Esophagus squamous epithelium (tissue), 5 donors: ENCODE measurements around the gene ITSN1. TPM values are rescaled to one million over a fixed set of nuclear protein-coding genes. Genes with fewer than 3 reads are reported as not detected.

Experiments used
- DNase-seq: peaks from one replicate; lab custom pipeline; 2025; lab: John Stamatoyannopoulos, UW
- H3K27ac ChIP-seq, 4 donors: fragments of 200-600 bp; sonication (generic); one replicate each; pipeline ENCODE4 v1.5.1; 2016 to 2019; ENCODE audit warnings: mild to moderate bottlenecking in 1 of 4
- H3K27me3 ChIP-seq, 4 donors: fragments of 200-600 bp; sonication (generic); 1 replicate in 3 of 4; 2 replicates in 1 of 4; pipeline versions ENCODE4 v1.5.1 to v1.6.0; 2017 to 2021; ENCODE audit warnings: antibody characterized with exemption in 1 of 4
- H3K36me3 ChIP-seq, 3 donors: fragments of 200-600 bp; sonication (generic); one replicate each; pipeline ENCODE4 v1.5.1; 2016 to 2019
- H3K4me1 ChIP-seq, 3 donors: fragments of 200-600 bp; sonication (generic); one replicate each; pipeline ENCODE4 v1.5.1; 2017 to 2019
- H3K4me3 ChIP-seq, 4 donors: fragments of 200-600 bp; sonication (generic); 1 replicate in 3 of 4; 2 replicates in 1 of 4; pipeline ENCODE4 v1.5.1; 2016 to 2019; ENCODE audit warnings: mild to moderate bottlenecking in 2 of 4, moderate library complexity in 1 of 4
- H3K9me3 ChIP-seq, 3 donors: fragments of 200-600 bp; sonication (generic); one replicate each; pipeline ENCODE4 v1.5.1; 2016 to 2019
- CTCF ChIP-seq, 6 experiments: fragments of 450-650 bp in 4 of 6; fragments of 200-600 bp in 2 of 6; sonication (generic) in 2 of 6; IDR thresholded peaks; one replicate each; pipeline ENCODE4 v1.5.1; 2016 to 2019; ENCODE audit warnings: antibody characterized with exemption in 6 of 6, mild to moderate bottlenecking in 4 of 6, moderate library complexity in 4 of 6
- POLR2A ChIP-seq, 4 donors: fragments of 450-650 bp; IDR thresholded peaks; one replicate each; pipeline ENCODE4 v1.6.1; 2017; ENCODE audit warnings: antibody characterized with exemption in 4 of 4, mild to moderate bottlenecking in 4 of 4, moderate library complexity in 3 of 4
- WGBS, 2 donors: methylation state at CpG; one replicate each; pipeline ENCODE4 v1.1.5; 2018; 5-methylcytosine and 5-hydroxymethylcytosine counted together
- intact Hi-C: fragments of 100-400 bp; cut with DNase I; formaldehyde crosslinking; loops from one replicate; pipeline ENCODE4 v1.15.0; 2022
- total RNA-seq, 4 donors: library from RNA; depleted of rRNA; stranded (reverse); fragments of >200 nt; gene quantifications; one replicate each; pipeline ENCODE4 v1.1.0, GENCODE V29; 2016
- donor health status: DM: yes; HTN: yes; CAD: no.

The ITSN1 gene
- total RNA-seq, 4 donors from 2014 or later = 9.5 to 27.1 (median 11.6) TPM

GRCh38 chr21:33691945-33692603, 49.8 kb downstream of the ITSN1 start:
- H3K27me3 ChIP-seq = no peaks in the 10 kb centered on the region
- H3K4me3 ChIP-seq = no peak overlapping the region
- no peaks in the 10 kb centered on the region for H3K9me3 ChIP-seq
- DNase-seq = no peak
- no peak overlapping the region for H3K27ac ChIP-seq
- WGBS, 2 donors = 87 to 94% methylated on average over 6 of the region's 6 CpGs
- H3K4me1 ChIP-seq = peaks cover 0 to 26% (median 0%) of the 10 kb centered on the region in 3 donors
- H3K36me3 ChIP-seq = no peaks in the 10 kb centered on the region
- intact Hi-C loops = no loop called here
- TF ChIP-seq POLR2A (IDR thresholded peaks at IDR 0.05) (no peak), CTCF (IDR thresholded peaks at IDR 0.05) (no peak)

- H3K27ac ChIP-seq = no peak overlapping the region
- TF ChIP-seq POLR2A (IDR thresholded peaks at IDR 0.05) (no peak), CTCF (IDR thresholded peaks at IDR 0.05) (no peak)
- no peaks in the 10 kb centered on the region for H3K36me3 ChIP-seq
- no peaks in the 10 kb centered on the region for H3K27me3 ChIP-seq
- DNase-seq = no peak
- intact Hi-C loops = no loop called here
- no peaks in the 10 kb centered on the region for H3K9me3 ChIP-seq
- WGBS, 2 donors = 73 to 89% methylated on average over 2 of the region's 2 CpGs
- H3K4me1 ChIP-seq = peaks cover 0 to 11% (median 0%) of the 10 kb centered on the region in 3 donors
- no peak overlapping the region for H3K4me3 ChIP-seq
Observed at GRCh38 chr21:33695813-33696212, 53.5 kb downstream of the ITSN1 start.

GRCh38 chr21:33696465-33696864, 54.2 kb downstream of the ITSN1 start:
- Histone ChIP-seq H3K36me3 (no peaks in the 10 kb centered on the region), H3K27me3 (no peaks in the 10 kb centered on the region), H3K4me1 (peaks cover 0 to 8% (median 0%) of the 10 kb centered on the region in 3 donors), H3K9me3 (no peaks in the 10 kb centered on the region), H3K4me3 (no peak overlapping the region), H3K27ac (no peak overlapping the region)
- WGBS, 2 donors = 67 to 76% methylated on average over 5 of the region's 5 CpGs
- no peak for DNase-seq
- intact Hi-C loops = no loop called here
- TF ChIP-seq POLR2A (IDR thresholded peaks at IDR 0.05) = no peak
- TF ChIP-seq CTCF (IDR thresholded peaks at IDR 0.05) = no peak

- Histone ChIP-seq H3K36me3 (no peaks in the 10 kb centered on the region), H3K4me1 (peaks cover 0 to 8% (median 0%) of the 10 kb centered on the region in 3 donors), H3K9me3 (no peaks in the 10 kb centered on the region), H3K4me3 (no peak overlapping the region), H3K27me3 (no peaks in the 10 kb centered on the region), H3K27ac (no peak overlapping the region)
- intact Hi-C loops = no loop called here
- WGBS, 2 donors = 59 to 89% methylated on average over 3 of the region's 3 CpGs
- DNase-seq = no peak
- TF ChIP-seq CTCF (IDR thresholded peaks at IDR 0.05) (no peak), POLR2A (IDR thresholded peaks at IDR 0.05) (no peak)
Observed at GRCh38 chr21:33698087-33698860, 56.0 kb downstream of the ITSN1 start.

GRCh38 chr21:33699277-33699676, 57.0 kb downstream of the ITSN1 start:
- intact Hi-C loops = no loop called here
- TF ChIP-seq POLR2A (IDR thresholded peaks at IDR 0.05) (no peak), CTCF (IDR thresholded peaks at IDR 0.05) (no peak)
- H3K9me3 ChIP-seq = no peaks in the 10 kb centered on the region
- no peak overlapping the region for H3K27ac ChIP-seq
- H3K36me3 ChIP-seq = no peaks in the 10 kb centered on the region
- H3K27me3 ChIP-seq = no peaks in the 10 kb centered on the region
- 83 to 85% methylated on average over 2 of the region's 2 CpGs for WGBS, 2 donors
- DNase-seq = no peak
- peaks cover 0 to 16% (median 0%) of the 10 kb centered on the region in 3 donors for H3K4me1 ChIP-seq
- H3K4me3 ChIP-seq = no peak overlapping the region
